Transverse colon (tissue), 4 donors: ENCODE data around the gene SLC13A4. TPM values are rescaled to one million over a fixed set of nuclear protein-coding genes. Genes with fewer than 3 reads are reported as not detected.

ENCODE experiments used
- DNase-seq: peaks from one replicate; pipeline ENCODE4 v3.0.0-alpha.2; 2019
- H3K27ac ChIP-seq, 4 donors: fragments of 200-600 bp; sonication (generic); 2 replicates each; pipeline ENCODE4 v1.5.1; 2016 to 2018; ENCODE audit warnings: inconsistent platforms in 4 of 4
- H3K27me3 ChIP-seq: fragments of 200-600 bp; sonication (generic); 2 replicates; pipeline ENCODE4 v1.5.1; 2017; ENCODE audit warnings: inconsistent platforms
- H3K36me3 ChIP-seq, 4 donors: fragments of 200-600 bp; sonication (generic); 2 replicates each; pipeline ENCODE4 v1.5.1; 2017 to 2019; ENCODE audit warnings: inconsistent platforms in 4 of 4
- H3K4me1 ChIP-seq, 4 donors: fragments of 200-600 bp; sonication (generic); 2 replicates each; pipeline ENCODE4 v1.5.1; 2017 to 2020; ENCODE audit warnings: inconsistent platforms in 4 of 4
- H3K4me3 ChIP-seq, 4 donors: fragments of 200-600 bp; sonication (generic); 1 replicate in 1 of 4; 2 replicates in 3 of 4; pipeline versions ENCODE4 v1.5.1 to v1.6.1; 2017 to 2019; ENCODE audit warnings: inconsistent platforms in 4 of 4
- H3K9me3 ChIP-seq, 2 donors: fragments of 200-600 bp; sonication (generic); 2 replicates each; pipeline ENCODE4 v1.5.1; 2017 to 2019; ENCODE audit warnings: inconsistent platforms in 2 of 2
- CTCF ChIP-seq, 5 experiments: fragments of 200-600 bp in 3 of 5; fragments of 450-650 bp in 2 of 5; sonication (generic) in 3 of 5; IDR thresholded peaks; 1 replicate in 2 of 5; 2 replicates in 3 of 5; pipeline ENCODE4 v1.5.1; 2016 to 2017; ENCODE audit warnings: antibody characterized with exemption in 5 of 5, inconsistent platforms in 3 of 5, mild to moderate bottlenecking in 2 of 5, moderate library complexity in 1 of 5
- EP300 ChIP-seq: sonication (generic); formaldehyde crosslinking; IDR thresholded peaks from one replicate; pipeline ENCODE4 v1.6.1; 2017; ENCODE audit warnings: antibody characterized with exemption, low read depth
- POLR2A ChIP-seq: fragments of 450-650 bp; IDR thresholded peaks from one replicate; pipeline ENCODE4 v1.6.1; 2016; ENCODE audit warnings: antibody characterized with exemption, mild to moderate bottlenecking, moderate library complexity
- POLR2AphosphoS5 ChIP-seq, 3 donors: sonication (generic); formaldehyde crosslinking; IDR thresholded peaks; one replicate each; pipeline ENCODE4 v1.6.1; 2016; ENCODE audit warnings: antibody characterized with exemption in 3 of 3
- WGBS, 2 donors: methylation state at CpG; one replicate each; pipeline ENCODE4 v1.1.5; 2018; ENCODE audit warnings: low coverage in 1 of 2; 5-methylcytosine and 5-hydroxymethylcytosine counted together
- in situ Hi-C, 4 donors: fragments of 200-750 bp; cut with MboI; loops; one replicate each; pipeline versions ENCODE4 v1.15.0 to v1.15.1; 2017; ENCODE audit warnings: low sequenced_read_pairs in 3 of 4, low pct_ligation_motif_present in 1 of 4, low pct_unique_long_range_greater_than_20kb in 1 of 4
- intact Hi-C: fragments of 100-400 bp; cut with DNase I; formaldehyde crosslinking; loops from one replicate; pipeline ENCODE4 v1.15.1; 2023; ENCODE audit warnings: low total_unique reads
- total RNA-seq, 4 donors: library from RNA; depleted of rRNA; stranded (reverse); fragments of >200 nt; gene quantifications; one replicate each; pipeline ENCODE4 v1.1.0, GENCODE V29; 2016

The SLC13A4 gene
- total RNA-seq, 4 donors from 2014 or later, result 3.0 to 15.3 TPM; not detected in 2

GRCh38 chr7:135685306-135686084, 42.5 kb downstream of the SLC13A4 start:
- Histone ChIP-seq H3K27ac (no peak overlapping the region), H3K4me3 (no peak overlapping the region), H3K27me3 (no peaks in the 10 kb centered on the region), H3K4me1 (no peaks in the 10 kb centered on the region), H3K36me3 (no peaks in the 10 kb centered on the region), H3K9me3 (no peaks in the 10 kb centered on the region)
- TF ChIP-seq POLR2A (no peak), EP300 (no peak), CTCF (IDR thresholded peaks at IDR 0.05) (no peak), POLR2AphosphoS5 (IDR thresholded peaks at IDR 0.05) (no peak)
- in situ Hi-C loops (no loop called here), intact Hi-C loops (loop anchor here (10.0 kb wide), 1 partner anchor 319 kb away; no protein-coding TSS in a partner anchor)
- 91 to 100% methylated on average over 3 to 9 of the region's 9 CpGs for WGBS, 2 donors
- DNase-seq, result no peak

DNA sequence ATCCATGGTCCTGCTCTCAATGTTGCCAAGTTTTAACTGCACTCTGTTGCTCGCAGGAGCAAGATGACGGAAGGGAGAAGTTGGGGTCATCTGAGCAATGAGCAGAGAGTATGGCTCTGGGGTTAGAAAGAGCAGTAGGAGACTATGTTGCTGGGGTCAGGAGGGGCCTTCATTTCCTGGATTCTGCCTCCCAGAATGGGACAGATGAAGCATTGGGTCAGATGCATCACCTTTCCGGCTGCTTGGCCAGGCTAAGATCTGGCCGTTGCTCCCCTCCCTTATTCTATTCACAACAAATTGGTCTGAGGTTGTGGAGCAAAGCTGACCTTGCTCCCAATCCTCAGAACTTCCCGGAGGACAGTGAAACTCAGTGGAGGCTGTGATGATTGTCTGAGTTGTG, 43.3 kb downstream of the SLC13A4 start:
- Histone ChIP-seq H3K9me3 (no peaks in the 10 kb centered on the region), H3K4me1 (no peaks in the 10 kb centered on the region), H3K27me3 (no peaks in the 10 kb centered on the region), H3K4me3 (no peak overlapping the region), H3K27ac (no peak overlapping the region), H3K36me3 (no peaks in the 10 kb centered on the region)
- no peak for TF ChIP-seq EP300
- no peak for TF ChIP-seq POLR2AphosphoS5 (IDR thresholded peaks at IDR 0.05)
- TF ChIP-seq CTCF (IDR thresholded peaks at IDR 0.05), result no peak
- no peak for TF ChIP-seq POLR2A
- in situ Hi-C loops, result no loop called here
- no peak for DNase-seq
- 84 to 92% methylated on average over 3 to 5 of the region's 5 CpGs for WGBS, 2 donors
- intact Hi-C loops, result loop anchor here (10.0 kb wide), 1 partner anchor 320 kb away; no protein-coding TSS in a partner anchor

DNA sequence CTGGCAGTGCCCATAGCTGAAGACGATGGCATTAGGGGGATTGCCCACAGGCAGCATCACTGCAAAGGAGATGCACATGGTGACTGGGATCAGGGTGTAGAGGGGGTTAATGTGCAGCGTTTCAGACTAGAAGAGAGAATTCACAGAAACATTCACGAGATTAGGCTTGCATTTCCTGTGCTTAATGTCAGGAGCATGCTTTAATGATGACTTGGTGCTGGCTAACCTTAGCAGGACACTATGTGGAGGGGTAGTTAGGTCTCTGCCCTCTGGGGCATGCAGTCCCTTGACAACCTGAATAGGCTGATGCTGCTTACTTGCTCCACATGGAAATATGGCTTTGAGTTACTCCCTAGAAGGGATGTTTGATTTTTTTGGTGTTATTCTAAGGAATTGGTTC, 43.9 kb downstream of the SLC13A4 start:
- Histone ChIP-seq H3K9me3 (no peaks in the 10 kb centered on the region), H3K36me3 (no peaks in the 10 kb centered on the region), H3K27me3 (no peaks in the 10 kb centered on the region), H3K27ac (no peak overlapping the region), H3K4me1 (no peaks in the 10 kb centered on the region), H3K4me3 (no peak overlapping the region)
- no peak for DNase-seq
- intact Hi-C loops (loop anchor here (10.0 kb wide), 1 partner anchor 321 kb away; no protein-coding TSS in a partner anchor), in situ Hi-C loops (no loop called here)
- WGBS, 2 donors, result 50 to 72% methylated on average over 1 to 3 of the region's 3 CpGs
- TF ChIP-seq EP300 (no peak), POLR2A (no peak), POLR2AphosphoS5 (IDR thresholded peaks at IDR 0.05) (no peak), CTCF (IDR thresholded peaks at IDR 0.05) (no peak)

- no peaks in the 10 kb centered on the region for H3K27me3 ChIP-seq
- WGBS, 2 donors, result 84 to 94% methylated on average over 2 to 3 of the region's 3 CpGs
- H3K9me3 ChIP-seq, result no peaks in the 10 kb centered on the region
- no peaks in the 10 kb centered on the region for H3K36me3 ChIP-seq
- in situ Hi-C loops, result no loop called here
- no peaks in the 10 kb centered on the region for H3K4me1 ChIP-seq
- intact Hi-C loops, result loop anchor here (10.0 kb wide), 1 partner anchor 321 kb away; no protein-coding TSS in a partner anchor
- no peak for DNase-seq
- no peak overlapping the region for H3K27ac ChIP-seq
- no peak overlapping the region for H3K4me3 ChIP-seq
- TF ChIP-seq CTCF (IDR thresholded peaks at IDR 0.05) (no peak), POLR2AphosphoS5 (IDR thresholded peaks at IDR 0.05) (no peak), POLR2A (no peak), EP300 (no peak)
These were observed 44.4 kb downstream of the SLC13A4 start for GRCh38 chr7:135683609-135684008.
